ENCODE results near the gene ST6GALNAC3.
A peak's percentile ranks its signal among the peaks of the same experiment; 100 is the strongest.
"Not testable (repeated sequence)": the region's sequence is repeated elsewhere in the genome, so short reads cannot be mapped to it uniquely, and the experiment has no call there.

The ST6GALNAC3 gene

GRCh38 chr1:76109901-76110560, 35.5 kb downstream of the ST6GALNAC3 start:
- DNase-seq = no peak

- no peak for DNase-seq
Observed at GRCh38 chr1:76110666-76111065, 36.1 kb downstream of the ST6GALNAC3 start.

- DNase-seq = not testable (repeated sequence)
Observed at GRCh38 chr1:76112321-76112720, 37.8 kb downstream of the ST6GALNAC3 start.

- no peak for DNase-seq
Observed at GRCh38 chr1:76113446-76113845, 38.9 kb downstream of the ST6GALNAC3 start.

- no peak for DNase-seq
Observed at GRCh38 chr1:76115171-76115570, 40.6 kb downstream of the ST6GALNAC3 start.

GRCh38 chr1:76121850-76122249, 47.3 kb downstream of the ST6GALNAC3 start:
- no peak for DNase-seq

GRCh38 chr1:76122271-76122670, 47.7 kb downstream of the ST6GALNAC3 start:
- no peak for DNase-seq

GRCh38 chr1:76123411-76124064, 49.0 kb downstream of the ST6GALNAC3 start:
- DNase-seq = not testable (repeated sequence)

- DNase-seq = no peak
Observed at GRCh38 chr1:76124196-76124595, 49.6 kb downstream of the ST6GALNAC3 start.

- no peak for DNase-seq
Observed at GRCh38 chr1:76125473-76126219, 51.1 kb downstream of the ST6GALNAC3 start.

- DNase-seq = no peak
Observed at GRCh38 chr1:76128096-76128495, 53.5 kb downstream of the ST6GALNAC3 start.

GRCh38 chr1:76129731-76130130, 55.2 kb downstream of the ST6GALNAC3 start:
- DNase-seq = no peak

GRCh38 chr1:76130992-76131391, 56.4 kb downstream of the ST6GALNAC3 start:
- DNase-seq = peak; percentile 12

- DNase-seq = no peak
Observed at GRCh38 chr1:76133977-76134376, 59.4 kb downstream of the ST6GALNAC3 start.

GRCh38 chr1:76135835-76136234, 61.3 kb downstream of the ST6GALNAC3 start:
- no peak for DNase-seq

- no peak for DNase-seq
Observed at GRCh38 chr1:76136894-76137293, 62.3 kb downstream of the ST6GALNAC3 start.

- no peak for DNase-seq
Observed at GRCh38 chr1:76137746-76138145, 63.2 kb downstream of the ST6GALNAC3 start.

- no peak for DNase-seq
Observed at GRCh38 chr1:76138217-76138616, 63.7 kb downstream of the ST6GALNAC3 start.

GRCh38 chr1:76140227-76140626, 65.7 kb downstream of the ST6GALNAC3 start:
- no peak for DNase-seq

- no peak for DNase-seq
Observed at GRCh38 chr1:76141929-76142328, 67.4 kb downstream of the ST6GALNAC3 start.

- DNase-seq = no peak
Observed at GRCh38 chr1:76142771-76143540, 68.4 kb downstream of the ST6GALNAC3 start.

- no peak for DNase-seq
Observed at GRCh38 chr1:76144247-76144646, 69.7 kb downstream of the ST6GALNAC3 start.

- no peak for DNase-seq
Observed at GRCh38 chr1:76145332-76145731, 70.8 kb downstream of the ST6GALNAC3 start.
